Choroid plexus epithelial cell (primary cell): ENCODE results near the gene DIAPH2.

Experiments used
- DNase-seq: peaks from one replicate; pipeline ENCODE4 v3.0.0-alpha.2; 2010; ENCODE audit warnings: low read depth
- H3K4me3 ChIP-seq: 2 replicates; pipeline ENCODE4 v1.5.1; 2011; ENCODE audit warnings: low read depth, mild to moderate bottlenecking, control low read depth, low read length, moderate library complexity
- TF ChIP-seq, protein P1 (sequence below): conservative IDR thresholded peaks from 2 replicates; pipeline ENCODE4 v1.5.1; 2011; ENCODE audit warnings: low read depth, mild to moderate bottlenecking, control low read depth, inconsistent platforms, low read length, moderate library complexity

DIAPH2 gene

DNA sequence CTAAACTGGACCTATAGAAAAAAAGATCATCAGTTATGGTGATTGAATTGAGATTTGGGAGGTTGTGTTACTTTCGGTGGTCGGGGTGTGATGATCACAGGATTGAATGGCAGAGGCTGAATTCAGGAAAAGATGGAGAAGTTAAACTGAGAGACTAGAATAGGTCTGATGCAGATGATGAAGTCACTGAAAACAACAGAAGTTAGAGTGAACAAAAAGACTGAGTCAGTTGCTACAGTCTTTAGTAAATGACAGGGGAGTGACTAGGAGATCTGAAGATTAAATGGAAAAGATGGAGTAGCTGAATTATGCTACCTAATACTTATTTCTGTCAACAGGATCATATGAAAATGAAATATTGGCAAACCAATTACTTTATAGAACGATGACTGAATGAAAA is 362.2 kb downstream of the DIAPH2 start:
- DNase-seq, result no peak
- TF ChIP-seq, protein P1, sequence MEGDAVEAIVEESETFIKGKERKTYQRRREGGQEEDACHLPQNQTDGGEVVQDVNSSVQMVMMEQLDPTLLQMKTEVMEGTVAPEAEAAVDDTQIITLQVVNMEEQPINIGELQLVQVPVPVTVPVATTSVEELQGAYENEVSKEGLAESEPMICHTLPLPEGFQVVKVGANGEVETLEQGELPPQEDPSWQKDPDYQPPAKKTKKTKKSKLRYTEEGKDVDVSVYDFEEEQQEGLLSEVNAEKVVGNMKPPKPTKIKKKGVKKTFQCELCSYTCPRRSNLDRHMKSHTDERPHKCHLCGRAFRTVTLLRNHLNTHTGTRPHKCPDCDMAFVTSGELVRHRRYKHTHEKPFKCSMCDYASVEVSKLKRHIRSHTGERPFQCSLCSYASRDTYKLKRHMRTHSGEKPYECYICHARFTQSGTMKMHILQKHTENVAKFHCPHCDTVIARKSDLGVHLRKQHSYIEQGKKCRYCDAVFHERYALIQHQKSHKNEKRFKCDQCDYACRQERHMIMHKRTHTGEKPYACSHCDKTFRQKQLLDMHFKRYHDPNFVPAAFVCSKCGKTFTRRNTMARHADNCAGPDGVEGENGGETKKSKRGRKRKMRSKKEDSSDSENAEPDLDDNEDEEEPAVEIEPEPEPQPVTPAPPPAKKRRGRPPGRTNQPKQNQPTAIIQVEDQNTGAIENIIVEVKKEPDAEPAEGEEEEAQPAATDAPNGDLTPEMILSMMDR, result no peak
- H3K4me3 ChIP-seq, result no peak overlapping the region

- H3K4me3 ChIP-seq, result no peak overlapping the region
- TF ChIP-seq, protein P1, result no peak
- no peak for DNase-seq
Measured at GRCh38 chrX:97050392-97050791, 365.8 kb downstream of the DIAPH2 start.

GRCh38 chrX:97057349-97057909 is 372.8 kb downstream of the DIAPH2 start:
- H3K4me3 ChIP-seq, result no peak overlapping the region
- TF ChIP-seq, protein P1, result no peak
- DNase-seq, result no peak

DNA sequence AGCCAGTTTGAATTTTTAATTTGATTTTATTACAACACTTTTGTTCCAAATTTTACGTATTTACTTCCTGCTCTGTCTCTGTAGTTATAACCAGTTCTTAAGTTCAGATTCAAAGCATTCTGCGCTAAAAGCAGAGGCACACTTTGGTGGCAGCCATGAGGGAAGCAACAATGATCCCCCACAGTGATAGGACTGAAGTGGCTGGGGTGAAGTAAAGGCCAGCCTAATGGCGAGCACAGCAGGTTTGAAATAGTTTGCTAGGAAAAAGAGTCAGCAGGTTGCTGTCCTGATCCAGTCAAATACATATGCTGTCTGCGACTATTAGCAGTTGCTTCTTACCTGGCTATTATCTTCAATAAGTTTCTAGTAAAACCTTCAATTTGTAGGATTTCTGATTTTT is 375.4 kb downstream of the DIAPH2 start:
- no peak overlapping the region for H3K4me3 ChIP-seq
- TF ChIP-seq, protein P1, result no peak
- DNase-seq, result no peak

DNA sequence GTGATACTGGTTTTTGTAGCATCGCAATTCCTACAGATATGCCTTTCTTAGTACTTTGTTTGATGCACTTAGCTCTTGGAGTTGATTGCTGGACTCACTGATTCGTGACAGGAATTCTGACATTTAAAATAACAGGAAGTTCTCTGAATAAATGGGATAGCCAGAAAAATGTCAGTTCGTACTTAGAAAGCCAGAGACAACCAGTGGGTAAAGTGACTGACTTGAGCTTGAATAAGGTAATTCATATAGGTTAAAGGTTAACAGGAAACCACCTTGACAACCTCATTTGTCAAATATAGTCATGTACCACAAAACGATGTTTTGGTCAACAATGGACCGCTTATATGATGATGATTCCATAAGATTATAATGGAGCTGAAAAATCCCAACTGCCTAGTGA is 380.4 kb downstream of the DIAPH2 start:
- DNase-seq, result no peak
- H3K4me3 ChIP-seq, result no peak overlapping the region
- TF ChIP-seq, protein P1, result no peak

DNA sequence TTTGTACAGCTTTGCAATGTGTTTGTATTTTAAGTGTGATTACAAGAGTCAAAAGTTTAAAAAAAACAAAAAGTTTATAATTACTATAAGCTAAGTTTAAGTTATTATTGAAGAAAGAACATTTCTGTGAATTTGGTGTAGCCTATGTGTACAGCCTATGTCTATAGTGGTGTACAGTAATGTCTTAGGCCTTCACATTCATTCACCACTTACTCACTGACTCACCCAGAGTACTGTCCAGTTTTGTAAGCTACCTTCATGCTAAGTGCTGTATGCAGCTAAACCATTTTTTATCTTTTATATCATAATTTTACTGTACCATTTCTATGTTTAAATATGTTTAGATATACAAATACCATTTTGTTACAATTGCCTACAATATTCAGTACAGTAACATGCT is 381.3 kb downstream of the DIAPH2 start:
- TF ChIP-seq, protein P1, result no peak
- no peak overlapping the region for H3K4me3 ChIP-seq
- DNase-seq, result peak; percentile 18

DNA sequence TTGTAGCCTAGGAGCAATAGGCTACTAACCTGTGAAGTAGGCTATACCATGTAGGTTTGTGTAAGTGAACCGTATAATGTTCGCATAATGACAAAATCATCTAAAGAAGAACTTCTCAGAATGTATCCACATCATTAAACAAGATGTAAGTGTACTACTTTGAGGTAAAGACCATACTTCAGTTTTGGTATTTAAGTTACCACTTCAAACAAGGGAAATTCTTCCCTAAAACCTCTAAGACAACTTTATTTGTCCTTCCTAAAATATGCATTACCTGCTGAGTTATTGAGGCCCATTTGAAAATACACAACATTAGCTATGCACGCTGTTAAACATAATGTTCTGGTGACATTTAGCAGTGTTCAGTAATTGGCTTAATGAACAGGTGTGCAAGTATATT is 381.7 kb downstream of the DIAPH2 start:
- TF ChIP-seq, protein P1, result no peak
- no peak for DNase-seq
- H3K4me3 ChIP-seq, result no peak overlapping the region
